ENCODE data around the gene RASGEF1B. TPM values are rescaled to one million over a fixed set of nuclear protein-coding genes. Genes with fewer than 3 reads are reported as not detected.

The RASGEF1B gene
- 1 to 10 TPM; 6.5 to 6.7 TPM for total RNA-seq

- CTCF ChIA-PET: interaction anchor here (0.9 to 2.4 kb wide), 8 partner anchors 10 to 796 kb away, joined by 3 to 13 read pairs (median 4); no protein-coding TSS in a partner anchor
- no peaks in the 10 kb centered on the region for H3K9me3 Mint-ChIP-seq
- peak; percentile 93 for DNase-seq
- H3K36me3 Mint-ChIP-seq (ENCODE audit: low read depth): no peaks in the 10 kb centered on the region
- H3K4me3 Mint-ChIP-seq: peak within 1 kb of the TSS; percentile 86
- peak within 1 kb of the TSS; percentile 91 for H3K27ac Mint-ChIP-seq
- intact Hi-C loops (cut with micrococcal nuclease): loop anchor here (1.0 to 5.0 kb wide), 8 partner anchors 21 to 961 kb away; partner anchors contain the start of genes ENOPH1, HNRNPD and HNRNPDL
- peaks cover 31% of the 10 kb centered on the region for H3K4me1 Mint-ChIP-seq (ENCODE audit: low read depth)
- no peaks in the 10 kb centered on the region for H3K27me3 Mint-ChIP-seq (ENCODE audit: low read depth)
Observed at GRCh38 chr4:81471588-81472280, at the start of gene RASGEF1B. RASGEF1B (minus strand) TSS chr4:81471907; CDS start chr4:81459508, 12,399 bp downstream.

GRCh38 chr4:81519856-81520255 is 48.1 kb upstream of the RASGEF1B start:
- no peaks in the 10 kb centered on the region for H3K4me1 Mint-ChIP-seq (ENCODE audit: low read depth)

GRCh38 chr4:81519427-81519773 is 47.7 kb upstream of the RASGEF1B start:
- H3K4me3 Mint-ChIP-seq: no peak overlapping the region
- H3K9me3 Mint-ChIP-seq: no peaks in the 10 kb centered on the region
- H3K27me3 Mint-ChIP-seq (ENCODE audit: low read depth): peaks cover 2% of the 10 kb centered on the region
- CTCF ChIA-PET: interaction anchor here (1.1 kb wide), 1 partner anchor 325 kb away, joined by 4 read pairs; no protein-coding TSS in a partner anchor
- no peak overlapping the region for H3K27ac Mint-ChIP-seq
- no peaks in the 10 kb centered on the region for H3K4me1 Mint-ChIP-seq (ENCODE audit: low read depth)
- no peaks in the 10 kb centered on the region for H3K36me3 Mint-ChIP-seq (ENCODE audit: low read depth)
- DNase-seq: no peak
- intact Hi-C loops (cut with micrococcal nuclease): no loop called here

More at GRCh38 chr4:81519856-81520255, 48.1 kb upstream of the RASGEF1B start:
- Mint-ChIP-seq H3K36me3 (ENCODE audit: low read depth) (no peaks in the 10 kb centered on the region), H3K4me3 (no peak overlapping the region), H3K27me3 (ENCODE audit: low read depth) (peaks cover 2% of the 10 kb centered on the region), H3K27ac (no peak overlapping the region), H3K9me3 (no peaks in the 10 kb centered on the region)
- intact Hi-C loops (cut with micrococcal nuclease): no loop called here
- CTCF ChIA-PET: interaction anchor here (1.1 kb wide), 1 partner anchor 325 kb away, joined by 4 read pairs; no protein-coding TSS in a partner anchor
- no peak for DNase-seq

GRCh38 chr4:81518762-81519426 is 47.2 kb upstream of the RASGEF1B start:
- no peak overlapping the region for H3K4me3 Mint-ChIP-seq
- CTCF ChIA-PET: no interaction called here

GRCh38 chr4:81516241-81516640 is 44.5 kb upstream of the RASGEF1B start:
- CTCF ChIA-PET: interaction anchor here (0.7 to 0.9 kb wide), 2 partner anchors 48 to 984 kb away, joined by 3 read pairs; no protein-coding TSS in a partner anchor
- no peak for DNase-seq
- H3K4me3 Mint-ChIP-seq: no peak overlapping the region

More at GRCh38 chr4:81518762-81519426, 47.2 kb upstream of the RASGEF1B start:
- intact Hi-C loops (cut with micrococcal nuclease): no loop called here
- no peak overlapping the region for H3K27ac Mint-ChIP-seq
- H3K36me3 Mint-ChIP-seq (ENCODE audit: low read depth): no peaks in the 10 kb centered on the region
- H3K27me3 Mint-ChIP-seq (ENCODE audit: low read depth): peaks cover 2% of the 10 kb centered on the region
- DNase-seq: no peak
- no peaks in the 10 kb centered on the region for H3K9me3 Mint-ChIP-seq
- no peaks in the 10 kb centered on the region for H3K4me1 Mint-ChIP-seq (ENCODE audit: low read depth)

GRCh38 chr4:81512757-81513501 is 41.2 kb upstream of the RASGEF1B start:
- H3K36me3 Mint-ChIP-seq (ENCODE audit: low read depth): no peaks in the 10 kb centered on the region
- no peak overlapping the region for H3K27ac Mint-ChIP-seq
- CTCF ChIA-PET: interaction anchor here (0.8 kb wide), 1 partner anchor 46 kb away, joined by 4 read pairs; no protein-coding TSS in a partner anchor
- DNase-seq: no peak
- H3K4me1 Mint-ChIP-seq (ENCODE audit: low read depth): peaks cover 15% of the 10 kb centered on the region
- H3K27me3 Mint-ChIP-seq (ENCODE audit: low read depth): peaks cover 2% of the 10 kb centered on the region
- intact Hi-C loops (cut with micrococcal nuclease): no loop called here
- no peaks in the 10 kb centered on the region for H3K9me3 Mint-ChIP-seq
- H3K4me3 Mint-ChIP-seq: no peak overlapping the region

More at GRCh38 chr4:81516241-81516640, 44.5 kb upstream of the RASGEF1B start:
- Mint-ChIP-seq H3K27me3 (ENCODE audit: low read depth) (peaks cover 2% of the 10 kb centered on the region), H3K27ac (no peak overlapping the region), H3K36me3 (ENCODE audit: low read depth) (no peaks in the 10 kb centered on the region), H3K9me3 (no peaks in the 10 kb centered on the region), H3K4me1 (ENCODE audit: low read depth) (peaks cover 4% of the 10 kb centered on the region)
- intact Hi-C loops (cut with micrococcal nuclease): no loop called here

GRCh38 chr4:81512001-81512756 is 40.5 kb upstream of the RASGEF1B start:
- Mint-ChIP-seq H3K4me1 (ENCODE audit: low read depth) (peaks cover 17% of the 10 kb centered on the region), H3K27ac (no peak overlapping the region), H3K9me3 (no peaks in the 10 kb centered on the region), H3K4me3 (no peak overlapping the region), H3K36me3 (ENCODE audit: low read depth) (no peaks in the 10 kb centered on the region), H3K27me3 (ENCODE audit: low read depth) (peaks cover 2% of the 10 kb centered on the region)
- CTCF ChIA-PET: no interaction called here
- intact Hi-C loops (cut with micrococcal nuclease): no loop called here
- no peak for DNase-seq

- H3K27me3 Mint-ChIP-seq (ENCODE audit: low read depth): peaks cover 2% of the 10 kb centered on the region
- intact Hi-C loops (cut with micrococcal nuclease): no loop called here
- H3K4me1 Mint-ChIP-seq (ENCODE audit: low read depth): peaks cover 26% of the 10 kb centered on the region
- H3K36me3 Mint-ChIP-seq (ENCODE audit: low read depth): no peaks in the 10 kb centered on the region
- H3K9me3 Mint-ChIP-seq: no peaks in the 10 kb centered on the region
- CTCF ChIA-PET: interaction anchor here (0.8 kb wide), 1 partner anchor 104 kb away, joined by 4 read pairs; no protein-coding TSS in a partner anchor
- H3K4me3 Mint-ChIP-seq: no peak overlapping the region
- DNase-seq: no peak
- no peak overlapping the region for H3K27ac Mint-ChIP-seq
Observed at GRCh38 chr4:81510643-81511178, 39.0 kb upstream of the RASGEF1B start.

GRCh38 chr4:81509822-81510221 is 38.1 kb upstream of the RASGEF1B start:
- no peaks in the 10 kb centered on the region for H3K27me3 Mint-ChIP-seq (ENCODE audit: low read depth)
- CTCF ChIA-PET: interaction anchor here (0.8 kb wide), 1 partner anchor 103 kb away, joined by 4 read pairs; no protein-coding TSS in a partner anchor
- DNase-seq: no peak

GRCh38 chr4:81509191-81509590 is 37.5 kb upstream of the RASGEF1B start:
- no peak for DNase-seq
- Mint-ChIP-seq H3K27me3 (ENCODE audit: low read depth) (no peaks in the 10 kb centered on the region), H3K4me1 (ENCODE audit: low read depth) (peaks cover 41% of the 10 kb centered on the region), H3K4me3 (no peak overlapping the region), H3K36me3 (ENCODE audit: low read depth) (no peaks in the 10 kb centered on the region), H3K27ac (no peak overlapping the region), H3K9me3 (no peaks in the 10 kb centered on the region)
- intact Hi-C loops (cut with micrococcal nuclease): loop anchor here (5.0 kb wide), 1 partner anchor 143 kb away; no protein-coding TSS in a partner anchor
- CTCF ChIA-PET: no interaction called here

More at GRCh38 chr4:81509822-81510221, 38.1 kb upstream of the RASGEF1B start:
- H3K27ac Mint-ChIP-seq: no peak overlapping the region
- H3K9me3 Mint-ChIP-seq: no peaks in the 10 kb centered on the region
- H3K4me1 Mint-ChIP-seq (ENCODE audit: low read depth): peaks cover 35% of the 10 kb centered on the region
- no peak overlapping the region for H3K4me3 Mint-ChIP-seq
- H3K36me3 Mint-ChIP-seq (ENCODE audit: low read depth): no peaks in the 10 kb centered on the region
- intact Hi-C loops (cut with micrococcal nuclease): loop anchor here (5.0 kb wide), 1 partner anchor 142 kb away; no protein-coding TSS in a partner anchor

- Mint-ChIP-seq H3K4me1 (ENCODE audit: low read depth) (peaks cover 43% of the 10 kb centered on the region), H3K36me3 (ENCODE audit: low read depth) (no peaks in the 10 kb centered on the region), H3K9me3 (no peaks in the 10 kb centered on the region), H3K27ac (no peak overlapping the region), H3K4me3 (no peak overlapping the region), H3K27me3 (ENCODE audit: low read depth) (no peaks in the 10 kb centered on the region)
- DNase-seq: no peak
- CTCF ChIA-PET: no interaction called here
- intact Hi-C loops (cut with micrococcal nuclease): loop anchor here (5.0 kb wide), 1 partner anchor 144 kb away; no protein-coding TSS in a partner anchor
Observed at GRCh38 chr4:81508411-81509185, 36.9 kb upstream of the RASGEF1B start.
